Measurements from ENCODE around the gene SRCAP. TPM values are rescaled to one million over a fixed set of nuclear protein-coding genes. Genes with fewer than 3 reads are reported as not detected.

Gene SRCAP
- total and polyA plus RNA-seq, 2 of the 8 experiments (the other 6 are each of a cell fraction or from before 2014, with no cell fraction given) = 5.5 to 54.3 TPM

DNA sequence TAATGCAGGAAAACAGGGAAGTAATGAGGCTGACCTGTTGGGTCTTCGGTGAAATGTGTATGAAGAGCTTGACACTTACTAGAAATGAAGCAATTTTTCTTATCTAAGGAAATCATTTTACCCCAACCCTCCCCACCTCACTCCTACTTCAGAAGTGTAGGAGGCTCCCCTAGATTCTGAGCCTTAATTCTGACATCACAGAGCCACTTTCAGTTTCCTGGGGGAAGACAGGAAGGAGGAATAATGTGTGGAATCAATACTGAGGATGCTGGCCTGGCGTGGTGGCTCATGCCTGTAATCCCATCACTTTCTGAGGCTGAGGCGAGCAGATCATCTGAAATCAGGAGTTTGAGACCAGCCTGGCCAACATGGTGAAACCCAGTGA is 20.4 kb upstream of the SRCAP start (continued):
- TF ChIP-seq CEBPB (IDR thresholded peaks at IDR 0.05; ENCODE audit: low read depth, low read length) = no peak
- TF ChIP-seq POLR2AphosphoS5 (IDR thresholded peaks at IDR 0.05; ENCODE audit: low read depth, low read length) = no peak
- TF ChIP-seq, protein P1, sequence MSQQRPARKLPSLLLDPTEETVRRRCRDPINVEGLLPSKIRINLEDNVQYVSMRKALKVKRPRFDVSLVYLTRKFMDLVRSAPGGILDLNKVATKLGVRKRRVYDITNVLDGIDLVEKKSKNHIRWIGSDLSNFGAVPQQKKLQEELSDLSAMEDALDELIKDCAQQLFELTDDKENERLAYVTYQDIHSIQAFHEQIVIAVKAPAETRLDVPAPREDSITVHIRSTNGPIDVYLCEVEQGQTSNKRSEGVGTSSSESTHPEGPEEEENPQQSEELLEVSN (IDR thresholded peaks at IDR 0.05) = no peak

Measured in H1 (cell line).